H9 (cell line): ENCODE data around the gene GPD1L. TPM values are rescaled to one million over a fixed set of nuclear protein-coding genes. Genes with fewer than 3 reads are reported as not detected.

Experiments
- DNase-seq: peaks from one replicate; pipeline ENCODE4 v3.0.0-alpha.2; 2017
- H2AFZ ChIP-seq: one replicate; pipeline ENCODE4 v1.6.1; 2013; ENCODE audit warnings: mild to moderate bottlenecking, low read length, control low read depth, moderate library complexity
- H2AK5ac ChIP-seq: 2 replicates; pipeline ENCODE4 v1.6.1; 2013; ENCODE audit warnings: low read length, control low read depth, mixed read lengths; ENCODE audit not compliant: insufficient read length
- H2BK120ac ChIP-seq: one replicate; pipeline ENCODE4 v1.6.1; 2013; ENCODE audit warnings: low read depth, mild to moderate bottlenecking, low read length, control low read depth, inconsistent platforms; ENCODE audit not compliant: poor library complexity, severe bottlenecking
- H2BK12ac ChIP-seq: 2 replicates; pipeline ENCODE4 v1.6.1; 2013; ENCODE audit warnings: low read length, control low read depth, mixed read lengths, low read depth; ENCODE audit not compliant: insufficient read length
- H2BK15ac ChIP-seq: 2 replicates; pipeline ENCODE4 v1.6.1; 2013; ENCODE audit warnings: low read depth, low read length, control low read depth
- H2BK20ac ChIP-seq: one replicate; pipeline ENCODE4 v1.6.1; 2013; ENCODE audit warnings: low read depth, mild to moderate bottlenecking, low read length, control low read depth, inconsistent platforms; ENCODE audit not compliant: poor library complexity, severe bottlenecking
- H2BK5ac ChIP-seq: 2 replicates; pipeline ENCODE4 v1.6.1; 2013; ENCODE audit warnings: low read length, control low read depth, mixed read lengths; ENCODE audit not compliant: insufficient read length
- H3K14ac ChIP-seq: 2 replicates; pipeline ENCODE4 v1.6.1; 2013; ENCODE audit warnings: low read length, control low read depth; ENCODE audit not compliant: insufficient read depth
- H3K18ac ChIP-seq: 2 replicates; pipeline ENCODE4 v1.6.1; 2013; ENCODE audit warnings: low read depth, mild to moderate bottlenecking, mixed read lengths, low read length, control low read depth; ENCODE audit not compliant: insufficient read length
- H3K23ac ChIP-seq: 2 replicates; pipeline ENCODE4 v1.6.1; 2013; ENCODE audit warnings: low read length, control low read depth, mixed read lengths, low read depth; ENCODE audit not compliant: insufficient read length
- H3K23me2 ChIP-seq: 2 replicates; pipeline ENCODE4 v1.6.1; 2013; ENCODE audit warnings: low read depth, mild to moderate bottlenecking, mixed read lengths, low read length, control low read depth; ENCODE audit not compliant: insufficient read length, poor library complexity, severe bottlenecking
- H3K27ac ChIP-seq: 2 replicates; pipeline ENCODE4 v1.5.1; 2013; ENCODE audit warnings: low read length, control low read depth, mixed read lengths, low read depth; ENCODE audit not compliant: insufficient read length
- H3K27me3 ChIP-seq: 2 replicates; pipeline ENCODE4 v1.6.1; 2013; ENCODE audit warnings: low read length, control low read depth, inconsistent platforms; ENCODE audit not compliant: insufficient read depth
- H3K4ac ChIP-seq: 2 replicates; pipeline ENCODE4 v1.6.1; 2013; ENCODE audit warnings: low read depth, mild to moderate bottlenecking, control low read depth, inconsistent platforms, low read length, moderate library complexity
- H3K4me1 ChIP-seq: 2 replicates; pipeline ENCODE4 v1.6.1; 2013; ENCODE audit warnings: low read length, control low read depth, inconsistent platforms; ENCODE audit not compliant: insufficient read depth
- H3K4me2 ChIP-seq: 2 replicates; pipeline ENCODE4 v1.6.1; 2013; ENCODE audit warnings: low read length, control low read depth, mixed read lengths; ENCODE audit not compliant: insufficient read length, insufficient read depth
- H3K56ac ChIP-seq: 2 replicates; pipeline ENCODE4 v1.6.1; 2013; ENCODE audit warnings: low read depth, mild to moderate bottlenecking, mixed read lengths, low read length, control low read depth; ENCODE audit not compliant: insufficient read length
- H3K79me1 ChIP-seq: 2 replicates; pipeline ENCODE4 v1.6.1; 2013; ENCODE audit warnings: low read depth, mild to moderate bottlenecking, moderate library complexity, low read length, control low read depth, inconsistent platforms; ENCODE audit not compliant: insufficient read depth, poor library complexity, severe bottlenecking
- H3K79me2 ChIP-seq: 2 replicates; pipeline ENCODE4 v1.6.1; 2013; ENCODE audit warnings: low read length, control low read depth, inconsistent platforms; ENCODE audit not compliant: insufficient read depth
- H3K9ac ChIP-seq: 2 replicates; pipeline ENCODE4 v1.6.1; 2013; ENCODE audit warnings: low read length, control low read depth, mixed read lengths; ENCODE audit not compliant: insufficient read length; ENCODE audit errors: extremely low read depth
- H3K9me3 ChIP-seq: one replicate; pipeline ENCODE4 v1.6.1; 2013; ENCODE audit warnings: low read depth, low read length, inconsistent platforms; ENCODE audit not compliant: control insufficient read depth
- H3T11ph ChIP-seq: one replicate; pipeline ENCODE4 v1.6.1; 2013; ENCODE audit warnings: mild to moderate bottlenecking, low read length, control low read depth, inconsistent platforms
- H4K20me1 ChIP-seq: one replicate; pipeline ENCODE4 v1.6.1; 2013; ENCODE audit not compliant: control insufficient read depth, insufficient read length, insufficient read depth
- H4K5ac ChIP-seq: 2 replicates; pipeline ENCODE4 v1.6.1; 2013; ENCODE audit warnings: low read depth, mild to moderate bottlenecking, mixed read lengths, low read length, control low read depth; ENCODE audit not compliant: insufficient read length
- H4K8ac ChIP-seq: replicated peaks from 2 replicates; pipeline ENCODE4 v1.6.1; 2013; ENCODE audit warnings: low read length, control low read depth, mixed read lengths, low read depth; ENCODE audit not compliant: insufficient read length
- H4K91ac ChIP-seq: 2 replicates; pipeline ENCODE4 v1.6.1; 2013; ENCODE audit warnings: low read depth, mild to moderate bottlenecking, moderate library complexity, mixed read lengths, low read length, control low read depth; ENCODE audit not compliant: insufficient read length
- H3K27ac Mint-ChIP-seq, 3 experiments: 2 replicates in 2 of 3; 3 replicates in 1 of 3; pipeline ENCODE4 v1.8.0; 2020 to 2021; ENCODE audit warnings: mixed read lengths in 3 of 3, mild to moderate bottlenecking in 1 of 3, moderate library complexity in 1 of 3
- H3K27me3 Mint-ChIP-seq: 2 replicates; pipeline ENCODE4 v1.8.0; 2021; ENCODE audit warnings: low read depth, mild to moderate bottlenecking, moderate library complexity, mixed read lengths
- H3K36me3 Mint-ChIP-seq, 3 experiments: 2 replicates in 2 of 3; 3 replicates in 1 of 3; pipeline ENCODE4 v1.8.0; 2020 to 2021; ENCODE audit warnings: low read depth in 3 of 3, mixed read lengths in 3 of 3; ENCODE audit not compliant: insufficient read depth in 1 of 3
- H3K4me1 Mint-ChIP-seq, 2 experiments: 2 replicates each; pipeline ENCODE4 v1.8.0; 2020; ENCODE audit warnings: mixed read lengths in 2 of 2
- H3K4me3 Mint-ChIP-seq, 2 experiments: 2 replicates in 1 of 2; 3 replicates in 1 of 2; pipeline ENCODE4 v1.8.0; 2020 to 2021; ENCODE audit warnings: mild to moderate bottlenecking in 2 of 2, mixed read lengths in 2 of 2, moderate library complexity in 1 of 2
- H3K9me3 Mint-ChIP-seq, 2 experiments: 2 replicates in 1 of 2; 3 replicates in 1 of 2; pipeline ENCODE4 v1.8.0; 2020; ENCODE audit warnings: mild to moderate bottlenecking in 2 of 2, mixed read lengths in 2 of 2, moderate library complexity in 1 of 2
- CTCF ChIP-seq: fragments of 200-600 bp; sonication (generic); conservative IDR thresholded peaks from 3 replicates; pipeline ENCODE4 v1.8.0; 2021; ENCODE audit warnings: antibody characterized with exemption, mild to moderate bottlenecking
- WGBS: extraction: QIAGEN DNeasy Blood & Tissue Kit; methylation state at CpG from one replicate; pipeline ENCODE4 v1.1.7; 2013; ENCODE audit warnings: missing lambda C conversion rate, low lambda C conversion rate, mixed read lengths; ENCODE audit not compliant: insufficient read length; ENCODE audit errors: extremely low coverage; 5-methylcytosine and 5-hydroxymethylcytosine counted together
- total RNA-seq: library from RNA; stranded (reverse); gene quantifications from 2 replicates; pipeline ENCODE4 v1.2.1, GENCODE V29; 2021

The GPD1L gene
- total RNA-seq, 1 experiment from 2014 or later: 3.7 TPM

- no peak for TF ChIP-seq CTCF
- Histone ChIP-seq H3K79me1 (no peaks in the 10 kb centered on the region), H2BK15ac (no peak overlapping the region), H3K9me3 (no peaks in the 10 kb centered on the region), H3K4me1 (no peaks in the 10 kb centered on the region), H3T11ph (no peak overlapping the region), H4K5ac (no peak overlapping the region), H2AK5ac (no peak overlapping the region), H2BK20ac (no peak overlapping the region), H2BK120ac (no peak overlapping the region), H3K4ac (no peak overlapping the region), H3K4me2 (no peak overlapping the region), H2BK5ac (no peak overlapping the region), H3K23me2 (no peaks in the 10 kb centered on the region), H3K23ac (no peak overlapping the region), H4K20me1 (no peaks in the 10 kb centered on the region), H3K79me2 (no peaks in the 10 kb centered on the region), H2AFZ (no peak overlapping the region), H4K8ac (no peak overlapping the region), H3K56ac (no peak overlapping the region), H3K18ac (no peak overlapping the region), H3K14ac (no peak overlapping the region), H3K9ac (no peak overlapping the region), H4K91ac (no peak overlapping the region), H2BK12ac (no peak overlapping the region), H3K27me3 (no peaks in the 10 kb centered on the region), H3K27ac (no peak overlapping the region)
- no peak for DNase-seq
- Mint-ChIP-seq H3K36me3 (no peaks in the 10 kb centered on the region), H3K27me3 (no peaks in the 10 kb centered on the region), H3K4me3 (no peak overlapping the region), H3K4me1 (no peaks in the 10 kb centered on the region), H3K9me3 (no peaks in the 10 kb centered on the region), H3K27ac (no peak overlapping the region)
- no CpG with 5 or more reads among the region's 4 CpGs for WGBS
Observed at GRCh38 chr3:32208447-32208846, 102.0 kb downstream of the GPD1L start.
